NK-92 (cell line): ENCODE results near the gene CDK5R2.

Experiments used
- DNase-seq: peaks from one replicate; lab custom pipeline; 2025; ENCODE audit not compliant: unreplicated experiment; lab: John Stamatoyannopoulos, UW

CDK5R2 gene

DNA sequence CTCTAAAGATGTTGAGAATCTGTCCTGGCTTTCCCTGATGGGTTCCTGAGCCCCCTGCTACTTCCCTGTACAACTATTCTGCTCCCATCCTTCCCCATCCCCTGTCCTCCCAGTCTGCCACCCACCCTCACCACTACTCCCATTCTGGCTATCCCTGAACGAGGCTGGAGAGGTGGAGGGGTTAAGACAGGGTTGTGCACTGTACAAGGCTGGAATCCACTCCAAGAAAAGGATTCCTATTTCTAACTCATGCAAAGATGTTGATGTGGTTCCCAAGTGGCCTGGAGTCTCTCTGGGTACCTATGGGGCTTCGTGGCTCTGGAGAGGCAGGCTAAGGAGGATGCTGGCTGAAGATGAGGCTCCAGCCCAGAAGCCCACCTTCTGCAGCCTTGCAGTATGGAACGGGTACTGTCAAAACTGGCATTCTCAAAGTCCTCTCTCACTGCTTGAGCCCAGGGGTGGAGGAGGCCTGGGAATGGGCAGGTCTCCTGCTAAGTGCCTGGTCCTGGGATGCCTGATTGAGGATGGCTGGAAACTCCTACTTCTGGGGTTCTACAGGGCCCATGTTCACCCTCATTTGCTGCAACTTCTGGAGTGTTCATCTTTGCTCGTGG, 26.8 kb downstream of the CDK5R2 start:
- no peak for DNase-seq

- DNase-seq: no peak
These were observed 28.7 kb downstream of the CDK5R2 start for GRCh38 chr2:218988164-218988563.

GRCh38 chr2:218988650-218989049, 29.2 kb downstream of the CDK5R2 start:
- DNase-seq: no peak

DNA sequence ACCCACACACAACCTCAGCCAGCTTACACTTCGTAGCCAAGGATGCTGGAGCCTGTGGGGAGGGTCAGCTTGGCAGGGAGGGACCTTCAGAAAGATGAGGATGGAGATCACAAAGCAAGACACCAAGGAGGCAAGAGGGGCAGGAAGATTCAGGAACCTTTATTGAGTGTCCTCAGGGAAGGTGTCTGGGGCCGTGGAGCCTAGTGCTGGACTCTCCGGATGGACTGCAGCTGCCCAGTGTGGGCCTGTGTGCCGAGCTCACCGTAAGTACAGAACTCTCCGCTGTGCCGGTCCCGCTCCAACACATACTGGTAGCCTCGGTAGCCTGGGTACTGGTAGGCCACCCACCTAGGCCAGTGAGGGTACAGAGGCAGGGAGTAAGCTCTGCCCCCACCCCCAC, 30.6 kb downstream of the CDK5R2 start:
- no peak for DNase-seq

DNA sequence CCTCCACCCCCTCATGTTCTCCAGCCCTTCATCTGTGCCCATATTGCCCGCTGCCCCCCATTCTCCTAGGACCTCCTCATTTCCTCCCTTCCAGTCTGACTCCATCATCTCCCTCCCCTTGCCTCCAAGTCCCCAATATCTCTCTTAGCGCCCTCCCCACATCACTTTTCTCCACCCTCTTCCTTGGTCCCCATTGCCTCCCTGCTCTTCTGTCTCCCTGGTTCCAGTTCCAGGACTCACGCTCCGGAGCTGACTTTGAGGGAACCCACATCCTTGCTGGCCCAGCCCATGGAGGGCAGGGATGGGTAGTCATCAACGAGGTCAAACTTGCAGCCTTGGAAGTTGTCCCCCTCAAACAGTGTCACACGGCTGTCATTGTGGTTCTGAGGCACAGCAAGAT, 31.1 kb downstream of the CDK5R2 start:
- DNase-seq: no peak

DNA sequence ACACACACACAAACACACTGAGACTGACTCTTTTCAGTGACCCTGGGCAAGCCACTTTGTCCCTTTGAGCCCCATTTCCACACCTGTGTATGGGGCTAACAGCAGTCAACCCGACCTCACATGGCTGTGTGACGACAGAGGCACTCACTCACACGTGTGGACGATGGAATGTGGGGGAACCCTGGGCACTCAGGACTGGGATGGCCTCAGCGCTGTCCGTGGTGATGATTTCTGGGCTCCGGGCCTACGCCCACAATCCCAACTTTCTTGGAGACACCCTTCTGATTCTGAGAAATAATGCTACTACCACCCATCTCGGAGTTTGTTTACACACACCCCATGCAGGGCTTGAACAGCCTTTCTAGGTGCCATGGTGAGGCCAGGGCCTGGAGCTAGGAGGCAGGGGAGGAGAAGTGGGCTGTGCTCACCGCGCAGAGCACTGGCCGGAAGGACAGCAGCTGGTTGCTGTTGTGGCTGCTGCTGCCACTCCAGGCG, 32.3 kb downstream of the CDK5R2 start:
- DNase-seq: no peak

- no peak for DNase-seq
These were observed 32.7 kb downstream of the CDK5R2 start for GRCh38 chr2:218992196-218992595.

GRCh38 chr2:218992703-218993344, 33.4 kb downstream of the CDK5R2 start:
- no peak for DNase-seq

DNA sequence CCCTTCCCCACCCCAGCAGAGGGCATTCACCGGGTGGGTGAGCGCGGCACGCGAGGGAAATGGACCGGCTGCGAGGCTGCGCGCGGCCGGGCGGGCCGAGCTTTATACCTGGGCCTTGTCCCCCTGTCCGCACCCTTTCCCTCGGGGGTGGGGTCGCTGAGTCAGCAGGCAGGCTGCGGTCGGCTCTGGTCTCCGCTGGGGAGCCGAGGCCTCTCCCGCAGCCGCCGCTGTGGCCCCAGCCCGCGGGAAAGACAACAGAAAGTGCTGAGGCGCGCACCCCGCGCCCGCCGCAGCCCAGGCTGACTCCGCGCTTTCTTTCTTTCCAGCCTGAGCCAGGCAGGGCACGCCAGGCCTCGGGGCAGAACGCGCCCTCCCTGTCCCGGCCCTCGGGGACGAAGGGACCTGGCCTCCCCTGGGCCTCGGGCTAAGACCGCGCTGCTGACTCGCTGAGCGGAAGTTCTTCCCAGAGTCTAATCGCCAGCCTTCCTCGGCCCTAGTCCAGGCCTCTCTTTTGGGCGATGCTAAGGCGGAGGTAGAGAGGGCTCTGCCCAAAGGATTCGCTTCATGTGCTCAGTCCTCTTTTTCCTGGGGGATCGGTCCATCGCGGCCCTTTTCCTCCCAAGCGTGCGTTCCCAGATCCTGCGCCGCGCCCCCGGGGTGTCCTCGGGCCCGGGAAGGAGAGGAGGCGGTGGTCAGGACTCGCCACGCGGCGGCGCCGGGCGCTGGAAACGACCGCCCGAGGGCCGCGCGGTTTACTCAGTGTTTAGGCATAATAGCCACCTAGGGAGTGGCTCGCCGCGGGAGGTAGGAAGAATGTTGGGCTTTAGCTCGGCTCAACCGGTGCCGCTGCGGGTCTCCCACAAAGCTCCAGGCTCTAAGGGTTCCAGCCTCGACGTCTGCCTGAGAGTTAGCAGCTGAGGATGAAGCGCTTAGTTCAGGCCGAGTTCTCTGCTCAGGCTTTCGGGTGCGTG, 34.2 kb downstream of the CDK5R2 start, which contains the start of gene CRYBA2:
TSS of gene CRYBA2 (minus strand) at position 78 of the 971 bp plus-strand sequence. CDS start 246 bp downstream, outside the sequence.
- DNase-seq: no peak

DNA sequence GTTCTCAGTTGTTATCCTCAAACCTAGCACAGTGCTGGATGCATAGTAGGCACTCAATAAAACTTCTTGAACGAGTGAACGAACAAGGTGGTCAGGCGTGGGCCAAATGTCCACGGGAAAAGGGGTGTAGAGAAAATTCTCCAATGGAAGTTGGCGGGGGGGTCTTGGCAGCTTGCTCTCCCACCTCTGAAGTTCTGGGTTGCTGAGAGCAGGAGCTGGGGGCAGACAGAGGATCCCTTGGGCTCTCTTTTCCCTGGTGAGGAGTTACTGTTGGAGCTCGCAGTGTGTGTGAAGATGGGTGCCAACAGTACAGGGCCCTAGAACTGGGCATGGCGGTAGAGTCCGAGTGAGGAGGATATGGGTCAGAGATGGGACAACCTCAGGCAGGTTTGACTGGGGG, 36.1 kb downstream of the CDK5R2 start:
- DNase-seq: no peak

- DNase-seq: no peak
These were observed 36.7 kb downstream of the CDK5R2 start for GRCh38 chr2:218995972-218996711.

DNA sequence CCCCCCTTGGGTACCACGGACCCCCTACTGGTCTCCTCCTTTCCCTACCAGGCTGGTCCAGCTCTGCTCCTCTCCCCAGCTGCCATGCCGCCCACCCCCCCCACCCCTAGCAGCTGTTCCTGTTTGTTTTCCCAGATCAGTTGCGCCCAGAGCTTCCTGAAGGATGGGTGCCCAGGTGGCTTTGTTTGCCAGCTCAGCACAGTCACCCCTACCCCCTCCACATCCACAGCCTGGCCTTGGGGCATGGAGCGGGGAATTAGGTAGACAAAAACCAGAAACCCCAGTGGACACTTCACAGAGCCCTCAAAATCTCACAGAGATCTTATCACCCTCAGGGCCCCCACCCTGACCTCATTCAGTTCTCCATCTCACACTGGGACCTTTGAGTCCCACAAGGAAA, 37.5 kb downstream of the CDK5R2 start:
- no peak for DNase-seq

- no peak for DNase-seq
These were observed 38.3 kb downstream of the CDK5R2 start for GRCh38 chr2:218997731-218998130.

- DNase-seq: no peak
These were observed 39.0 kb downstream of the CDK5R2 start for GRCh38 chr2:218998414-218999002.

GRCh38 chr2:218999021-218999880, 39.8 kb downstream of the CDK5R2 start:
- no peak for DNase-seq

GRCh38 chr2:218999881-219000568, 40.6 kb downstream of the CDK5R2 start:
- DNase-seq: no peak

- no peak for DNase-seq
These were observed 41.1 kb downstream of the CDK5R2 start for GRCh38 chr2:219000569-219000960.

DNA sequence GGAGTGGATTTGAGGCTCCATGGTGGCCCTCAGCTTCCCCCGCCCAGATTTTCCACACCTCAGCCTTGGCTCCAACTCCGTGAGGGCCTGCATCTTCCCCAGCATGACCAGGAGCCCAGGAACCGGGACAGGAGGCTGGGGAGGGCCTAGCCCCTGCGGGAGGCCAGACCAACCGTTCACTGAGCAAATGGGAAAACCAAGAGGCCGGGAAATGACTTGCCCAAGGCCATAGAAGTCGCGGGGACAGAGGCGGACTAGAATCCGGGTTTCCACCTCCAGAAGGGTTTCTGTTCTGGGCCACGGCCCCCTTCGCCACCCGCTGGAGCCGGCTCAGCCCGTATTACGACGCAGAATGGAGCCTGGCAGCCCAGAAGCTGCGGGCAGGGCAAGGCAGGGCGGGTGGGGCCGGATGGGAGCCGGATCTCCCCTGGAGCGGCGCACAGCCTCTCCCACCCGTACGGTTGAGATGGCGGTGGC, 41.7 kb downstream of the CDK5R2 start:
- no peak for DNase-seq
